HG02571 (cell line): Measurements from ENCODE around the gene SALL2.
"Not testable (repeated sequence)": the region's sequence is repeated elsewhere in the genome, so short reads cannot be mapped to it uniquely, and the experiment has no call there.

Experiments
- ATAC-seq: cut with Tn5 transposase; IDR thresholded peaks from one replicate; pipeline ENCODE4 v1.9.1; 2021; ENCODE audit warnings: mild to moderate bottlenecking, moderate library complexity; ENCODE audit not compliant: unreplicated experiment

The SALL2 gene

DNA sequence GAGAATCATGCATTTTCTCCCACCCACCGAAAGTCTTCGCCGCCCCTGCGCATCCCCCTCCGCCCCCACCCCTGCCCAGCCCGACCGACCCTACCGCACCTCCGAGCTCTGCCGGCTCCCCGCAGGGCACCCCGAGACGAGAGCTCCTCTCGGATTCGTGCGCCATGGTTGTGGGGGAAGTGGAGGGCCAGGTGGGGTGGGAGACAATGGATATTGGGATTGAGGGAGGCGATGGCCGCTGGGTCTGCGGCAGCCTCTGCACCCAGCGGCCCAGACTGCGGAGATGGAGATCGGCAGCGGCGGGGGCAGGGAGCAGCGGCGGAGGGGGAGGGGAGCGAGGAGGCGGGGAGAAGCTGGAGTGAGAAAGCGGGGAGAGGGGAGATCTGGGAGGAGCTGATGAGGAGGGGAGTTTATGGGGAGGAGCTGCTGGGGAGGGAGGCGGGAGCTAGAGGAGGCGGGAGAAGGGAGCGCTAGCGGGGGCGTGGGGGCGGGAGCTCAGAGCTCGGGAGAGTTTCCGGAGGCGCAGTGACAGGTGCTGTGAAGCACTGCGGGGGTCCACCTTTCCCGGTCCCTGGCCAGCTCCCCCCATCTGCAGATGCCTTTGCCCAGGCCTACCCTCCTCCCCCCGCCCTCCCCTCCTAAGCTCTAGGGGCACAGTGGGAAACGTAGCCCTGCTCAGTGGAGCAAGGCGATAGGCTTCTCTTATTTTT, at the start of gene SALL2:
Gene SALL2, minus strand, starts transcription at position 385 of the 710 bp plus-strand sequence. Its CDS starts 219 bp downstream, at position 166.
- ATAC-seq: no peak

DNA sequence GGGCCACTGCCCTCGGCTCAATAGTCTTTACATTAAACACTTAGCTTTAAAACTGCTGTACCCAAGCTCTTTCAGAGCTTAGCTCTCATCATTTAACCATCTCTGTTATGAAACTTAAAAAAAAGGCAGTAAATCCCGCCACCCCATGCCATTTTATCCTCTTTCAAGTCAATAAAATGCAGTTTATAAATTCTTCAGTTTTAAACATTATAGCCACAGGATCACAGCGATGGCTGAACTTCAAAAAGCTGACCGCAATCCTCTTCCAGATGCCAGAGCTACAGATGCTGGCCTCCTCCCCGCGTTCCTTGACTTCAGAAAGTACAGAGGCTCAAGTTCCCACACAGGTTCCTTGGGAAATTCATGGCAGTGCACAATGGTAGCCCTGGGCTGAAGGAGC, 49.5 kb upstream of the SALL2 start:
- no peak for ATAC-seq

DNA sequence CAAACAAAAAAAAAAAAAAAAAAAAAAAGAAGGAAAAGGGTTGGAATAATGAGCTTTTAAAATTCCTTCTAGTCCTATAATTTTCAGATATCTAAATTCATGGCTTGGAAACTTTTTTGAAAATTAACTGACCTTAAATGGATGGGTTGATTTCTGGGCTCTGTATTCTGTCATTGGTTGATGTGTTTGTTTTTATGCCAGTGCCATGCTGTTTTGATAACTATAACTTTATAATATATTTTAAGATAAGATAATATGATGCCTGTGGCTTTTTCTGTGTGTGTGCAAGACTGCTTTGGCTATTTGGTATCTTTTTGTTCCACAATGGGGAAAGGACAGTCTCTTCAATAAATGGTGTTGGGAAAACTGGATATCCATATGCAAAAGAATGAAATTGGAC, 46.5 kb upstream of the SALL2 start:
- no peak for ATAC-seq

DNA sequence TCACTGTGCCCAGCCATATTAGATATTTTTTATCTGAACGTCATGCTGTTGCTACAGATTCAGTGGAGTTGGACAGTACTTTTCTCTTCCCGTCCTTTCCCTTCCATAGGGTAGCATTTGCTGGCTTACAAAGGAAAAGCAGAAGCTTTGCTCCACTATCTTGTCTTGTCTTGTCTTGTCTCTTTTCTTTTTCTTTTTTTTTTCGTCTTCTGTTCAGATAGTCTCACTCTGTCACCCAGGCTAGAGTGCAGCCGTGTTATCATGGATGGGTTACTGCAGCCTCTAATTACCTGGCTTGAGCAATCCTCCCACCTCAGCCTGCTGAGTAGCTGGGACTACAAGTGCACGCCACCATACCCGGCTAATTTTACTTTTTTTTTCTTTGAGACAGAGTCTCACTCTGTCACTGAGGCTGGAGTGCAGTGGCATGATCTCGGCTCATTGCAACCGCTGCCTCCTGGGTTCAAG, 32.6 kb upstream of the SALL2 start:
- ATAC-seq: no peak

DNA sequence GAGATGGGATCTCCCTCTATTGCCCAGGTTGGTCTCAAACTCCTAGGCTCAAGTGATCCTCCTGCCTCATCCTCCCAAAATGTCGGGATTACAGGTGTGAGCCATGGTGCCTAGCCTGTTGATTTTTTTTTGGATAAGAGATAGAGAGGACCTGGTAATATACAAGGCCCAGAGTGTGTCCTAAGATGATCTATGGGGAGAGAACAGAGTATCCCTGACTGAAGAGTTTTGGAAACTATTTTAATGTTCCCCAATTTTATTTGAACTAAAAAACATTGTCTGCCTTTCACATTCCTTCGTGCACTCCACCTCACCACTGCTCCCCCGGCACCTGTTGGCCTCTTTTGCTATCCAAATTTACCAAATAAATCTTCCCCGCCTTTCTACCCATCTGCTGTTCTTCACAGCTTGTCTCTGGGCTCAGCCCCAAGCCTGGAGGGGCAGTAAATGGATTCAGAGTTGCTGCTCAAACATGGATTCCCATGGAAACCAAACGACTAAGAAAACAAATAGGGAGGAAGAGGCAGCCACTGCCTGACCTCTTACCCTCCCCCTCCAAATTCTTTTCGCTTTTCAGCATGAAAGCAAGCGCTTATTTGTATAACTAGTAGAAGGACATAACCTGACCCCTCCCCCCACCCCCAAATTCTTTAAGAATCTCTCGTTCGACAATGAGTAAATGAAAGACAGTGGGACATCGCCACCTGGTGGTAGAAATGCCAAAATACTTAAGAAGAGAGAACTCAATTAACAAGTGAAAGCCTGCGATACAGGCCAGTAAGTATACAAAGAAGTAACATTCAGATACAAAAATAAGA, 31.1 kb upstream of the SALL2 start:
- ATAC-seq: no peak

DNA sequence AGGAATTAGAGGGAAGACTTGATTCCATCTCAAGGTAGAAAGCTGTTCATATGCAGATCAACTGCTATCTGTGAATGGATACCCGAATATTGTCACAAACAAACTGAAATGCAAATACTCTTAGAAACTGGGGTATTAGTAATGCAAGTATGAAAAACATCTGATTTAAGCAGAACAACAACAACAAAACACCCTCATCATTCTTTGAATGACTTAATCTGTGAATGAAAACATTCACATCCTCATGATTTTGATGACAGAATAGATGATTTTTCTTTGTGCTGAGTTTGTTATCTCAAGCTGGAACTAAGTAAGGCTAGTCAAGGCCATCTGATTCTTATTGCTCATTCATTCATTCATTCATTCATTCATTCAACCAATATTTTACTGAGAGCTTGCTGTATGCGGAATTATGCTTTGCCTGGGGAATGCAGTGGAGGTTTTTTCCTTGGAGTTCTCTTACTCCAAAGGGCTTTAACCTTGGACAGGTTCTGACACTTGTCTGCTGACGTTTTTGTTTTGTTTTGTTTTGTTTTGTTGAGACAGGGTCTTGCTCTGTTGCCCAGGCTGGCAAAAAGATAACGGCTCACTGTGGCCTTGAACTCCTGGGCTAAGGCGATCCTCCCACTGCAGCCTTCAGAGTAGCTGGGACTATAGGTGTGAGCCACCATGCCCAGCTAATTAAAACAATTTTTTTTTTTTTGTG, 30.4 kb upstream of the SALL2 start:
- ATAC-seq: no peak

DNA sequence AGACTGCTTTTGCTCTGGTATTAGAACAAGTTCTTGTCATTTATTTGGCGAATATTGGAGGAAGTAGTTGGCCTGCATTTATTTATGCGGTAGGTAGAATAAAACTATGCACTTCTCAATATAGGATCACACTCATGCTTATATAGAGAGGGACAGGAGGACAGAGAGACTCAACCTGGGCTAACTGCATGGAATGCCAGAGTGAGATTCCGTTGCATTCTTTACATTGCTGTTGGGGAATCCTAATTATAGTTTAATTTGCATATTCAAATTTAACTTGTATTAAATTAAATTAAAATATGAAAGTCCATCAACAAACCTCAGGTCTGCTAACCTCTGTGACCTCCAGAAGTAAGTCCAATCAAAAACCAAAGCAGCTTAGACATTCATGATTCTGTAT, 27.1 kb upstream of the SALL2 start:
- ATAC-seq: no peak

DNA sequence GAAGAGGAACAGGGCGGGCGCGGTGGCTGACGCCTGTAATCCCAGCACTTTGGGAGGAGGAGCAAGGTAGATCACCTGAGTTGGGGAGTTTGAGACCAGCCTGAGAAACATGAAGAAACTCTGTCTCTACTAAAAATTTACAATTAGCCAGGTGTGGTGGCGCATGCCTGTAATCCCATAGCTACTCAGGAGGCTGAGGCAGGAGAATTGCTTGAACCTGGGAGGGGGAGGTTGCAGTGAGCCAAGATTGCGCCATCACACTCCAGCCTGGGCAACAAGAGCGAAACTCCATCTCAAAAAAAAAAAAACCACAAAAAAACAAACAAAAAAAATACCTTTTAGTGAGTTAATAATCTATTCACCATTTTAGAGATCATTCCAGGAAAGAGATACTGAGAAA, 18.4 kb upstream of the SALL2 start:
- not testable (repeated sequence) for ATAC-seq

DNA sequence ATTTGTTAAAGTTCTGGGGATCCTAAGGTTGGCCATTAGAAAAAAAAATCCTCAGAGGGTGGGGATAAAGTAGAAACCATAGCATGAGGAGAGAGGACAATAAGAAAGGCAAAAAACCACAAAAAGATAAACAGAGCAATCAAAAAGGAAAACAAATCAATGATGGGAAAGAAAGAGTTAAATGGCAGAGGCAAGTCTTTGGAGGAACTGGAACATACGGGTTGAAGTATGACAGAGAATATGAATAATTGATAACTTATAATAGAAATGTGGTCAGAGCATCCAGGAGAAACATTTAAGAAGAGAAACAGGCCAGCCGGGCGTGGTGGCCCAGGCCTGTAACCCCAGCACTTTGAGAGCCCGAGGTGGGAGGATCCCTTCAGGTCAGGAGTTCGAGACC, 17.8 kb upstream of the SALL2 start:
- ATAC-seq: no peak

DNA sequence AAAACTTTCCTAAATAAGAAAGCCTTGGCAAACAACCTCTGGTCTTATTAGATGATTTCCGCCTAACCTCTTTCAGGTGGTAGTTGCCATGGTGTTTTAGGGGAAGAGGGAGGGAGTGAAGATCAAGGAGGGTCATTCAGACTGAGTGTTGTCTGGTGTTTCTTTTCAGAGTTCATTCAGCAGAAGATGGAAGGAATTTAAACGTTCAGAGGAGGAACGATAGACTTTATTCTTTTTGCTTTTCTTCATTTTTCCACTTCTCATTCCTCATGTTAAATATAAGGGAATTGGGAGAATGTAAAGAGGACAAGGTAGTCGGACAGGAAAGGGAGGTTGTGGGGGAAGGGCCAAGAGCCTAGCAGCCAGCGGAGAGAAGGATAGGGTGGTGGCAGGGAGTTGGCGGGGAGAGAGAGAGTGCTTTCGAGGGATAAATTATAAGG, 17.4 kb upstream of the SALL2 start:
- no peak for ATAC-seq

DNA sequence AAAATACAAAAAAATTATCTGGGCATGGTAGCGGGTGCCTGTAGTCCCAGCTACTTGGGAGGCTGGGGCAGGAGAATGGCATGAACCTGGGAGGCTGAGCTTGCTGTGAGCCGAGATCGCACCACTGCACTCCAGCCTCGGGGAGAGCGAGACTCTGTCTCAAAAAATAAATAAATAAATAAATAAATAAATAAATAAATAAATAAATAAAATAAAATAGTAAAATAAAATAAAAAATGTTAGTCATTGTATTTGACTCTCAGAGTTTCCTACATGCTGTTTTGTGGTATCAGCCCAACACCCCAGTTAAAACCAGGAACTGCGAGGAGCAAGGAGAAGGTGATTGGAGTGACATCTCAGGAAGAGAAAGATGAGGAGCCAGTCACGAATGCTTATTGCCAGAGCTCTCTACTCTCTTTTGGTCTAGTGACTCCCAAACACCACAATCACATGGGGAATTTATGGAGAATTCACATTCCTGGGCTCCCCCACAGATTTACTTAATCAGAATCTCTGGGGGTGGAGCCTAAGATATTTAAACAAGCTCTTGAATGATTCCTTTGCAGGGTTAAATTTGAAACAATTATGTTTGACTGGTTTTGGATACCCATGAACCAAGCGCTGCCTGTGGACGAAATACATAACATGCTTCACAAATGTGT, 15.4 kb upstream of the SALL2 start:
- no peak for ATAC-seq

DNA sequence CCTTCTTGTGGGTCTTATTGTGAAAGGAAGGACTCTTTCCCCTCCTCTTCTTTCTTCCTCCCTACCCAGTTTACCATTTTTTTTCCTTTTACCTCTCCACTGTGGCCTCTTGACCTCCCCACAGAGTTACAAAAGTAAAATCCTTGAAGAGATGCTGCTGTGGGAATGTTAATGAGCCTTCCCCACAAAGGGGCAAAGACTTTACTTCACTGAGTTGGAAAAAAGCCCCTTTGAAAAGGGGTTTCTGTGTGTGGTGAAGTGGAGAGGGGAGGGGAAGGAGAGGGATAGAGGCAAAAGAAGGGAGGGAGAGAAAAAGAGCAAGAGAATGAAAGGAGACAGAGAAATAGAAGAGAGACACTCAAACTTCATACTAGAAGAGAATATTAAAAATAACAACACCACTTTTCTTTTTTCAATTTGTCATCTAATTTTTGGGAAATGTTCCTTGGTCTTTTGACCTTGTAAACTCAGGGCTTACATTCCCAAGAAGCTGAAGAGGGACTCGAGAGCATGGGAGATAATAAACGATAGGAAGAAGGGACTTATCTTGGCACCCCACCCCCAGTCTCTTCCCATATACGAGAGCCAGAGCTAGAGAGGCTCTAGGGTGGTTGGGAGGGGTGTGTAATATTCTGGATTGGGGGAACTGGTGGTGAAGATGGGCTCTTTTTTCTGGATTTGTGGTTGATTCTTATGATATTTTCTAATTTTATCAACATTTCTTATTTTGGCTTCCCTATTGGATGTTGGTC, 13.2 kb upstream of the SALL2 start:
- no peak for ATAC-seq

DNA sequence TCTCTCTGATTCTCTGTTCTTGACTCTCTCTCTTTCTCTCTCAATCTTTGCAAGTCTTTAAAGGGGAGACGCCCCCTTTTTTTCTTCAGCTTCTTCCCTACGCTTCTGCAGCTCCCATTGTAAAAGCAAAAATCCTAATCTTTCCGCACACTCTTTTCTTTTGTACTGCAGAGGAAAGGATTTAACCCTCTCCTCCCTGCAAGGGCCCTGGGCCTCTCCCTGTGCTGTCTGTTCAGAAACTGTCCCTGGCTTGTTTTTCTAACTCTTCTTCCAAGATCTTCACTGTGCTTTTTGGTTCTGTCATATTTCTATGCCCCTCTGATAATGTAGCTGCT, 10.9 kb upstream of the SALL2 start:
- no peak for ATAC-seq

DNA sequence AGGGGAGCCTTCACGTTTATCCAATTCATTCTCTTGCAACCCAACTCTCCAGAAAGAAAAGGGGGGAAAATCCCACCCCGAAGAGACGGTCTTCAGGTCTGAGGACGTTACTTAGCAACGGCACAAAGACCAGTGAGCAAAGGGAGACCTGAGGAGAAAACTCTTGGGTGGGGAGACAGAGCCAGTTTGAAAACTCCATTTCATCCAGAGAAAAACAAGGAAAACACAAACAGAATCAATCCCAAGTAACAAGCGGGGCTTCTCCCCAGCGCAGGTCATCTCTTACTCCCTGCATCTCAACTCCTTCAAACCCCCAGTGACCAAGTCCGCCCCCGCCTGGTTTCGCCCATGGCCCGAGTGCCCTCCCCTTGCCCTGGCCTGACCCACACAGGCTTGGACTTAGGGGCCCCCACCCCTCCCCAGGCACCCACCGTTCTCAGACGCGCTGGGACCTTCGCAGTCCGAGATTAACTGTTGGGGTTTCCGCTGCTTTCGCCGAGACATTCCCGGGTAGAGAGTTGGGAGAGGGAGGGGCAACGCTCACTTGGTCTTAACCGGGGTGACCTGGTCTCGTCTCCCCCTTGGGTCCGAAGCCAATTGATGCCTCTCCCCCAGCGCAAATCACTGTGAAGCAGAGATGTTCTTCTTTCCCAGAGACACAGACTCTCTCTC, 10.4 kb upstream of the SALL2 start:
- no peak for ATAC-seq

DNA sequence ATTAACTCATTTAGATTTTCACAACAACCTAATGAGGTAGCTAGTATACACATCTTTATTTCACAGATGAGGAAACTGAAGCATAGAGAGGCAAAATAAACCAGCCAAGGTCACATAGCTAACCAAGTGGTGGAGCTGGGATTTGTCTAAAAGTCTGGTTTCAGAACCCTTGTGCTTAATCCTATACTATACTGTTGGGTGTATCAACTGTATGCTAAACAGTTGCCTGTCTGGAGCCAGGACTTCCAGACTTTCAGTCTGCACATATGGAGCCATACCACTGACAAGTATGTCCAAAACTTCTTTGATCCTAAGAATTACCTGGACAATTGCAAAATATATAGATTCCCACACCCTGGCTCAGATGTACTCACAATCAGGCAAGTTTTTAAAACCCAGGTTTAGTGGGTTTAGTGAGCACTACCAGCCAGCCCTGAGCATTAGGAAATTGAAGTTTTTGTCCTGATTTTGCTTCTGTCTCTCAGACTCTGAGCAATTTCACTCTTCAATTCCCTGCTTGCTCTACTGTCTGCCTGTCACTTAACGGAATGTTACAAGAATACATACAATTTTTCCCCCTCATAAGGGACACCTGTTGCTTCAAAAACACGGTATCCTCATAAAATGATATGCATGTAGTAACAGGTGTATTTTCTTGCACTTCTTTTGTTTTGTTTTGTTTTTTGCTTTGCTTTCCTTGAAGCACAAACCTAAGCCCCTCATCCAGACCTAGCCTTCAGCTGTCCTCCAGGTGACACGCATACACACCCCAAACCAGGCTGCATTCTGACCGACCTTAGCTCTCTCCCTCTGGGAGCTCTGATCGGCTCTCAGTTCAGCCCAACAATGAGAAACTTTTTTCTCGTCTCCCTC, 9.6 kb upstream of the SALL2 start:
- no peak for ATAC-seq

DNA sequence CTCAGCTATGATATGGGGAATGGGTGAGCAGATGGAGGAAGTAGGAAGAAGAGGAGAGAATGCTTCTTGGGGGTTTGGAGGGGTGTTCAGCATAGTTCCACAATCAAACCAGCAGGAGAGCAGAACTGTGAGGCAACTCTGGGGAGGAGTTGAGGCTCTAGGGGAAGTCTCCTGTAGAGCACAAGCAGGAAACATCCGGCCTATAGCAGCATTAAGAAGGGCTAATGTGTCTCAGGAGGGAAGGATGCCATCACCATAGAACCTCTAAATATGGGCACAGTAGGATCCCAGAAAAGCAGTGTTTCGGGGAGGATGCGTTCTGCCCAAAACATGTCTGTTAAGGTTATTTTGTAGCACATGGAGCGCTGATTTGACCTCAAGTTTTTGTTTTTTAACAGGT, 8.4 kb upstream of the SALL2 start:
- no peak for ATAC-seq

DNA sequence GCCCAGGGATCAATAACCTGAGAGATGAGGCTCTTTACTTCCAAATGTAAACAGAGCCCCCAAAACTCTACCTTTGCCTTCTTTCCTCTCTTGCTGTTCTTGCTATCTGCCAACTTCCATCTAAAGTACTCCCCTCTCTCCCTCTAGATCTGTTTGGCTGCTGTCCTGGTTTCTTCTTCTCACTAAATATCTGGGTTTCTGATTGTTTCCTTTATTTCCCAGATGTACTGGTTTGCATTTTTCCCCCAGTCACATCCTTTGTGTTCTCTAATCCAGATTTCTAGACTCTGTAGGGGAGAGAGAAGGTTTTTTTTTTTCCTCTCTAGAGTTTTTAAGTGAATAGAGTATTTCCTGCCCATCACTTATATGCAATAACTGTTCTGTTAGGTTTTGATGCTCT, 7.1 kb upstream of the SALL2 start:
- no peak for ATAC-seq

DNA sequence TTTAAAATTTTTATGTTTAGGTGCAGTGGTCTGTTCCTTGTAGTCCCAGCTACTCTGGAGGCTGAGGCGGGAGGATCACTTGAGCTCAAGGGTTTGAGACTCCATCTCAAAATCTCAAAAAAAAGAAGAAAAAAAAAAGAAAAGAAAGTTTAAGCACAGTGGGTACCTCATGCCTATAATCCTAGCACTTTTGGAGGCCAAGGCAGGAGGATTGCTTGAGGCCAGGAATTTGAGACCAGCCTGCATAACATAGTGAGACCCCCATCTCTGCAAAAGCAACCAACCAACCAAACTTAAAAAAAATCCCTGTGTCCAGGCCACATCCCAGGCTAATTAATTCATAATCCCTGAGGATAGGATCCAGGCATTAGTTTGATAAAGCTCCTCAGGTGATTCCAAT, 3.4 kb upstream of the SALL2 start:
- no peak for ATAC-seq
